ENCODE measurements around the gene NDUFC2.

DNA sequence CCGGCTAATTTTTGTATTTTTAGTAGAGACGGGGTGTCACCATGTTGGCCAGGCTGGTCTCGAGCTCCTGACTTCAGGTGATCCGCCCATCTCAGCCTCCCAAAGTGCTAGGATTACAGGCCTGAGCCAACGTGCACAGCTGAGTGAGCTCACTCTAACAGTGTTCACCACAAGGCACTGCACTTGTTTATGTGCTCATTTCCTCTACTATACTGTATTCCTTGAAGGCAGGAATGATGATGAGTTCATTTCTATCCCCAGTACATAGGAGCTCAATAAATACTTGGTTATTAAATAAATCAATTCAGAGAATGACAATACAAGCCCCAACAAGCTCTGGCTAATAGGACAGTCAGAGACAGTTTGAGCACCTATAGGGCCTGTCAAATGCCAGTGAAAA is 30.7 kb upstream of the NDUFC2 start:
- TF ChIP-seq CTCF (conservative IDR thresholded peaks at IDR 0.05 in 1 of 2, IDR thresholded peaks at IDR 0.05 in 1 of 2; ENCODE audit: low read depth in 1 of 2, low read length in 2 of 2) = no peak
- no peak for TF ChIP-seq EZH2 (IDR thresholded peaks at IDR 0.05; ENCODE audit: low read length, missing control alignments)
